SU-DHL-6 (cell line): Measurements from ENCODE around the gene COL4A3.

Source experiments
- EZH2phosphoT487 ChIP-seq: fragments of 200-600 bp; sonication (generic), shearing (Covaris generic); conservative IDR thresholded peaks from 2 replicates; pipeline ENCODE4 v1.6.1; 2018; ENCODE audit warnings: mild to moderate bottlenecking, antibody characterized with exemption, low read length, moderate library complexity, mixed read lengths
- TF ChIP-seq, protein P1 (sequence below): fragments of 200-600 bp; sonication (generic); IDR thresholded peaks from one replicate; pipeline ENCODE4 v1.5.1; 2017; ENCODE audit warnings: antibody characterized with exemption, mild to moderate bottlenecking, low read length, moderate library complexity; ENCODE audit not compliant: insufficient read depth, poor library complexity, severe bottlenecking

DNA sequence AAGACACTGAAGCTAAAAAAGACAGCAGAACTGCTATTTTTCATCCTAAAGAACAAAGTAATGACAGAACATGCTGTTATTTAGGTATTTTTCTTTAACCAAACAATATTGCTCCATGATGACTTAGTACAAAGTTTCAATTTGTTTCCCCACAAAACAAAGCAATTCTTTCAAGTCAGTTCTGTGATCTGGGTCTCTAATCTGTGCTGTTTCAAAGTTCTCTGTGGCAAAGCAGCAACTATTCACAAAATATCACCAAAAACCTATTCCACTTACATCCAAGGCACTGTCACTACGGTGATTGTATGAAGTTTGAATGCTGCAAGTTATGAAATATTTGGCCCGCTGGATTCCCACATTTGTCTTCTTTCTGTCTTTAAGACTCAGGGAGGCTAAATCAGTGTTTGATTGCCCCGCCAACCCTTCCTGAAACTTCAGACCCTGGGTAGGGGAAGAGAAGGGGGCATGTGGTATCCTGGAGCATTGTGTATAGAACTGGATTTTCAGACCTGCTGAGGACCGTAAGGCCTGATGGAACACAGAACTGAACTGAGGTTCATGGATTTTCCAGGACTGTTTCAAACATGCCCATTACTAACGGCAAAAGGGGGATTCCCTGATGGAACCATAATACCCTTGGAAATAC, 147.6 kb downstream of the COL4A3 start:
- TF ChIP-seq, protein P1, sequence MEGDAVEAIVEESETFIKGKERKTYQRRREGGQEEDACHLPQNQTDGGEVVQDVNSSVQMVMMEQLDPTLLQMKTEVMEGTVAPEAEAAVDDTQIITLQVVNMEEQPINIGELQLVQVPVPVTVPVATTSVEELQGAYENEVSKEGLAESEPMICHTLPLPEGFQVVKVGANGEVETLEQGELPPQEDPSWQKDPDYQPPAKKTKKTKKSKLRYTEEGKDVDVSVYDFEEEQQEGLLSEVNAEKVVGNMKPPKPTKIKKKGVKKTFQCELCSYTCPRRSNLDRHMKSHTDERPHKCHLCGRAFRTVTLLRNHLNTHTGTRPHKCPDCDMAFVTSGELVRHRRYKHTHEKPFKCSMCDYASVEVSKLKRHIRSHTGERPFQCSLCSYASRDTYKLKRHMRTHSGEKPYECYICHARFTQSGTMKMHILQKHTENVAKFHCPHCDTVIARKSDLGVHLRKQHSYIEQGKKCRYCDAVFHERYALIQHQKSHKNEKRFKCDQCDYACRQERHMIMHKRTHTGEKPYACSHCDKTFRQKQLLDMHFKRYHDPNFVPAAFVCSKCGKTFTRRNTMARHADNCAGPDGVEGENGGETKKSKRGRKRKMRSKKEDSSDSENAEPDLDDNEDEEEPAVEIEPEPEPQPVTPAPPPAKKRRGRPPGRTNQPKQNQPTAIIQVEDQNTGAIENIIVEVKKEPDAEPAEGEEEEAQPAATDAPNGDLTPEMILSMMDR, result no peak
- TF ChIP-seq EZH2phosphoT487, result no peak
